HG03354 (cell line): ENCODE measurements around the gene SMYD3.

ENCODE experiments used
- ATAC-seq: cut with Tn5 transposase; IDR thresholded peaks from one replicate; pipeline ENCODE4 v1.9.1; 2021; ENCODE audit warnings: mild to moderate bottlenecking; ENCODE audit not compliant: unreplicated experiment, poor library complexity, severe bottlenecking

SMYD3 gene

GRCh38 chr1:246254854-246255253 is 252.2 kb downstream of the SMYD3 start:
- ATAC-seq: peak; percentile 49

- no peak for ATAC-seq
These were observed 260.6 kb downstream of the SMYD3 start for GRCh38 chr1:246246430-246246829.

GRCh38 chr1:246245541-246245940 is 261.5 kb downstream of the SMYD3 start:
- ATAC-seq: no peak

GRCh38 chr1:246232126-246232525 is 275.0 kb downstream of the SMYD3 start:
- ATAC-seq: no peak

- no peak for ATAC-seq
These were observed 281.0 kb downstream of the SMYD3 start for GRCh38 chr1:246226041-246226440.

- no peak for ATAC-seq
These were observed 285.4 kb downstream of the SMYD3 start for GRCh38 chr1:246221485-246222255.

- ATAC-seq: no peak
These were observed 286.5 kb downstream of the SMYD3 start for GRCh38 chr1:246220495-246221065.

- no peak for ATAC-seq
These were observed 287.5 kb downstream of the SMYD3 start for GRCh38 chr1:246219508-246220030.

GRCh38 chr1:246218686-246219085 is 288.4 kb downstream of the SMYD3 start:
- no peak for ATAC-seq

- ATAC-seq: no peak
These were observed 290.2 kb downstream of the SMYD3 start for GRCh38 chr1:246216906-246217305.

- no peak for ATAC-seq
These were observed 291.6 kb downstream of the SMYD3 start for GRCh38 chr1:246215510-246215903.

GRCh38 chr1:246214708-246215509 is 292.2 kb downstream of the SMYD3 start:
- peak; percentile 98 for ATAC-seq

- ATAC-seq: no peak
These were observed 293.1 kb downstream of the SMYD3 start for GRCh38 chr1:246213947-246214346.

GRCh38 chr1:246213502-246213901 is 293.6 kb downstream of the SMYD3 start:
- no peak for ATAC-seq

GRCh38 chr1:246213036-246213435 is 294.0 kb downstream of the SMYD3 start:
- ATAC-seq: no peak

GRCh38 chr1:246212013-246212412 is 295.1 kb downstream of the SMYD3 start:
- no peak for ATAC-seq

GRCh38 chr1:246210756-246211155 is 296.3 kb downstream of the SMYD3 start:
- ATAC-seq: no peak

GRCh38 chr1:246208105-246208504 is 299.0 kb downstream of the SMYD3 start:
- ATAC-seq: no peak

- no peak for ATAC-seq
These were observed 303.9 kb downstream of the SMYD3 start for GRCh38 chr1:246203180-246203579.

- no peak for ATAC-seq
These were observed 306.3 kb downstream of the SMYD3 start for GRCh38 chr1:246200738-246201137.
